Embryonic facial prominence (tissue), 1 donor: Measurements from ENCODE around the gene GPC6.

Experiments
- DNase-seq: peaks from one replicate; pipeline ENCODE4 v3.0.0-alpha.2; 2016; ENCODE audit errors: extremely low spot score

The GPC6 gene

DNA sequence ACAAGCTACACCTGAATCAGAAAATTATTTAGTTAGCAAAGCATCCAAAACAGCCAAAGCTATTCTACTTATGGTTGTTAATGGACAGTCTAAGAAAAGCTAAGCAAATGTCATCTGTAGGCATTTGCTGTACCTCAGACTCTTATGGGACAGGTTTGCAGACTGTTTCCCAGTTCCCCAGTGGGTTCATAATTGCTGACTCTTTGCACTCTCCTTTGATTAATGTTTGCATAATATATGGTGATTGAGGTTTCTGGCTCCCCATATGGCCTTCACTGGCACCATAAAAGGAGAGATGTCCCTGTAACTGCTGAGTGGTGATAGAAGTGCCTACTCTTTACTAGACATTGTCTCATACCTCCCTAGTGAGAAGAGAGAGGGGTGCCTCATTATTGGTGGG is 142.1 kb downstream of the GPC6 start:
- no peak for DNase-seq

DNA sequence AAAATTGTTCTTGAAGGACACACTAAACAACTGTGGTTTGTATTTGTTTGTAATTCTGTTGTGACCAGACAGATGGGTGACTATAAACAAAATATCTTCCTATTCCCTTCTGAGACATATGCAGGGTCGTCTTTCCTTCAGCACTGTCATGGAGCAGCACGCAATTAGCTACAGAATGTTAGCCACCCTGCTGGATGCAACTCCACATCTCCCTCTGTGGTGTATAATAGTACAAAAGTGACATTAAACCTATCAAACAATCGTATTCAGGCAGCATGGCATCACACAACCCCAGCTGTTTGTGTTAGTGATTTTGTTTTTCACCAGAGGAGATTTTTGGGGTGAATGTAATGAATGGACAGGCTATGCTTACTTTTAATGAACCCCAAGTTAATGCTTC is 146.2 kb downstream of the GPC6 start:
- no peak for DNase-seq

DNA sequence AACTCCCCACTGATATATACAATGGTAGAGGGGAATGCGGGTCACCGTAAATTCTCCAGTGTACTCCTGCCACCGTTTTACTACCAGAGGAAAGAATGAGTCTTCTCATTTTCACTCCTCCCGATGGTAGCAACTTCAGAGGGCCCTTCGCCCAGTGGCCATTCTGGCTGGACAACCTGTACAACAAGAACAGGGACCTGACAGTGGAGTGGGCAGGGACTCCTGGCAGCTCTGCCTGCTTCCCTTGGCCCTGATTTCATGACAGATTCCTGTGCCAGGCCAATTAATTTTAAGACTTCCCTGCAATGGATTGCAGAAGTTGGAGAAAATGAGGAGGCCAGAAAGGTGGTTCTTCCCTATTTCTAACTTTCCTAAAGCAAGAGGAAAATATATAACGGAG is 148.9 kb downstream of the GPC6 start:
- no peak for DNase-seq

DNA sequence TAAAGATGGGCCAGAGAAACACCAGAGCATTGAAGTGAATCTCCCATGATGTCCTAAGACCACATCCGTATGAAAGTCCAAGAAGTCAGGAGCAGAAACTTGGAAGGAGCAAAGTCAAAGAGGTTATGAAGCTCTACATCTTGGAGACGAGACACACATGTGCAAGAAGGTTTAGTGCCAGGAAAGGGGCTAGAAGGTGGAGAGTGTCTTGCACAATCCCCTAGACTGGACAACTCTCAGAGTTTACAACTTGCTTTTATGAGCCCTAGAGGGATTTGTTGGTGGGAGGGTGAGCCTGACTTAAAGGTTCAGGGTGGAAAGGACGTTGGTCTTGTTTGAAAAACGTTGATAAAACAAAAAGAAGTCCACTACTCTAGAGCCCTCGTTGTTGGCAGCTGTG is 150.6 kb downstream of the GPC6 start:
- DNase-seq = no peak

DNA sequence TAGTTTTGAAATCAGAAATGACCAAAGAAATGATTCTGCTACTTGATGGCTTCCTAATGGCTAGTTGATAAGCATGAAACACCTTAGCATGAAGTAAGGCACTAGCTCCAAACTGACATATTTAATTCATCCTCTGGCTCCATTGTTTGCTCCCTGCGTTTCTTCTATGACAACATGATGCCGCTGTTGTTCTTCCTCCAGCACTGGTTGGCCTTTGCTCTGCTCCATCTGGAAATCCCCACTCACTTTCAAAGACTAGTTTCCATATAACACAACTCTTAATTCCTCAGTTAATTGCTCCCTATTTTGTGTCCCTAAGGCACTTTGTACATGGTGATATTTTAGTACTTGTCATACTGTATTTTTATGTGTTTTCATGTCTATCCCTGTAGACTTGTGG is 151.6 kb downstream of the GPC6 start:
- no peak for DNase-seq

DNA sequence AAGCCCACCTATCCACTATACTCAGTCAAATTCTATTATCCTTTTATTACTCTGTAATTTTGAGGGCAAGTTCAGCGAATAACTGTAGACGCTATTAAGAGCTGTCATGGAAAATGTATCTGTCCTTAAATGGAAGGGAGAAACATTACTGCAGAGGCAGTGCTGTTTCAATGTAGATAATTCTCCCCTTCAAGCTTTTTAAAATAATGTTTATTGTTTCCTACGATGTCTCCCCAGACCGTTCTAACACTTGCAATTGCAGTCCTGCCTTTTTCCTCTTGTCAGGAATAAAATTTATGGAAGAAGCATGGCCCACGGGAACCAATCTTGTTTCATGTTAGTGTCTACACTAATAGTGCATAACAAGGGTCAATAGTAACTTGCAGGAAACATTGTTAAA is 159.5 kb downstream of the GPC6 start:
- no peak for DNase-seq

DNA sequence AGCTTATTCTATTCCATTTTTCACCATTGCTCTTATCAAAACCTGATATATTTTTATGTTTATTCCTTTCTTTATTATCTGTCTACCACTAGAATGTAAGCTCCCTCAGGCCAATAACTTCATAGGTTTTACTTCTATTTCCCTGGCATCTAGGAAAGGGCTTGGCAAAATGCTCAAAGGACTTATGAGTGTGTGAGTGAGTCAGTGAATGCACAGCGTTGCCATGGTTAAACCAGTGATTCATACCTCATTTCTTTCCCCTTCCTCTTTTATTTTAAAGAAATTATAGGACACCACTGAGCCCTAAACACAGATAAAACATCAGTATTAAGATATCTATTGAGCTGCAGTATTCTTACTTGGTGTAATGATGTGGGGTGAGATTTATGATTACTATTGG is 162.1 kb downstream of the GPC6 start:
- no peak for DNase-seq

DNA sequence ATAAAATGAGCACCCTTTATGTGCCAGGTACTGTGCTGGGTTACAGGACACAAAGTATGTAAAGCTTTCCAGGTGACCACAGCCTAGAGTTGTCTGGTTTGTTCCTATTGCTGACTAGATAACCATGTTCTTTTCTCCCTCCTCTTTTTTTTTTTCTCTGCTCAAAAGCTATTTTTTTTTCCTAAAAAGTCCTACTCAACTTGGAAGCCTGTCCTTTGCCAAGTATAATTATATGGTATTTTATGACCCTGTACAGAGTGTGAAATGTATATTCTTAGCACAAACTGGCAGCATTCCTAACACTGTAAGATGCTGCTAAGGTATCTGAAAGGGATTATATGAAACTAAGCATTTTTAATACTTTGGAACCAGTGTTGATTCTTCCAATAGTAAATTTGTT is 171.0 kb downstream of the GPC6 start:
- no peak for DNase-seq

DNA sequence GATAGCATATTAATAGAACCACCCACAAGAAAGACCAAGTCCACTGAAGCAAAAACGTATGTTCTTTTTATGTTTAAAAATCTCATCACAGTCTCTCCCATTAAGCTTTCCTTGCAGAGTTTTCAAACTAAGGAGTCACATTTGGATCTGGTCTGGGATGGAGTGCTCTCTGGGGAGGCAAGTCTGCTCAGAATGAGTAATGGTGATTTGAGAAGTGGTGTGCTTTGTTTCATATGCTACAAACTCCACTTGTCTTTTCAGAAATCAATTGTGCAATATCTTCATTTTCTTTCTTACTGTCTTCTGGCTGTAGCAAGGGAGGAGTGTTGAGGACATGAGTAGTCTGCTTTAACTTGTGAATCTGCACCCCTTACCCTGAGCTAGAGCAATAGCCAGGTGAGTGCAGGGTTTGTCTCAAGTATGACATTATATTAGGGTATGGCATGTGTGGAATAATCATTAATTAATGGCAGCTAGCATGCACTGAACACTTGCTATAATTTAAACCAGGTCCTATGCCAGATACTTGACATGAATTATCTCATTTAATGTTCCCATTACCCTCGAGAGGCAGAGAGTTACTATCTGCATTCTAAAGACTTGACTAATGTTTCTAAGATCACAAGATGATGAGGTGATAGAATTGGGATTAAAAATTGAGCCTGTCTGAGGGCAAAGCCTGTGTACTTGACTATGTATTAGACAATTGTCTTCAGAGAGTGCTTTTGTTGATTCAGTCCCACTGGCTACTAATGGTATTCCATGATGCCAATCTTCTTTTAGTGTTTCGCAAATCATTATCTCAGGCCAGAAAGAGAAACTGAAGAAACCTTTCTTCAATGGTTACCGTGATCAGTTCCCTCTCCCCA is 171.8 kb downstream of the GPC6 start:
- no peak for DNase-seq

DNA sequence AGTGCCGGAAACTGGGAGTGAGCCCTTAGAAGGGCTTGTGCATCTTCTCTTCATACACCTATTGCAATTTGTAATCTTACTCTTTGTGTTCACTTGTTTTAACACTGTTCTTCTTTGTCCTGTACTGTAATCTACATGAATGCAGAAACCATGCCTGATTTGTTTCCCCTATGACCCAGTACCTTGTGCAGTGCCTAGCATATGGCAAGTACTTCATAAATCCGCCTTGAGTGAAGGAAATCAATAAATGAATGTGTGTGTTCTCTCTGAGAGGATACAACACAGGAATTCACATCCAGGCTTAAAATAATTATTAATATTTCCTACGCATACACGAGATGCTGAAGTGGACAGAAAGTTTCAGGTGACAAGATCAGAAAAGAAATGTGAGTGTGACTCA is 172.6 kb downstream of the GPC6 start:
- DNase-seq = no peak

DNA sequence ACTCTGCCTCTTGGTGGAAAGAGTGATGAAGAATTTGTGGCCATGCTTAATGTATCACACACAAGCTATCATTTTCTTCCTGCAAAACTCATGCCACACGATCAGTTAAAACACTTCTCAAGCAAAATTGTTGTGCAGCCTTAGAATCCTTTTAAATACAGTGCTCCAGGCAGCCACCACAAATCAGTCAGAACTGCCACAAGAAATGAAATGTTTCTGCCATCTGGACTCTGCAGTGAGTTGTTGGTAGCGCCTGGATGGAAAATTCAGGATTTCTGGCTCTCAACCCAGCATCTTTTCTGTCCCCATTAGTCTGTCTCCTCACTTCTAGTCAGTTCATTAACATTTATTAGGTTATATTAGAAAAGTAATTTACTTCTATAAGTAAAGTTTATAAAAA is 179.5 kb downstream of the GPC6 start:
- no peak for DNase-seq

DNA sequence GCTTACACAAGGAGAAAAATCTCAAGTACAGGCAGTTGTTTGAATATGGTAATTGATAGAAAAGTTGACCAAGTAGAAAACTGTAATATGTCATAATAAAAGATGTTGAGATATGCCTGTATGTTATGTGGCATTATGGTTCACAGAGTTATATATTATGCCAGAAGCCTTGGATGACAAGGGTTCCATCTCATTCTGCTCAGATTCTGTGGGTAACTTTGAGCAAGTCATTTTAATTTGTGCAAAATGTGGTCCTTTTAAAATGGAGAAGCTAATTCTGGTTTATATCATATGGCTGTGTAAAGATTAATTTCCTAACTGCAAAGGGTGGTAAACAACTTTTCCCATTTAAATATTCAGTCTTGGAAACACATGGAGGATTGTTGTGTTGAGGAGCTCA is 180.9 kb downstream of the GPC6 start:
- no peak for DNase-seq

DNA sequence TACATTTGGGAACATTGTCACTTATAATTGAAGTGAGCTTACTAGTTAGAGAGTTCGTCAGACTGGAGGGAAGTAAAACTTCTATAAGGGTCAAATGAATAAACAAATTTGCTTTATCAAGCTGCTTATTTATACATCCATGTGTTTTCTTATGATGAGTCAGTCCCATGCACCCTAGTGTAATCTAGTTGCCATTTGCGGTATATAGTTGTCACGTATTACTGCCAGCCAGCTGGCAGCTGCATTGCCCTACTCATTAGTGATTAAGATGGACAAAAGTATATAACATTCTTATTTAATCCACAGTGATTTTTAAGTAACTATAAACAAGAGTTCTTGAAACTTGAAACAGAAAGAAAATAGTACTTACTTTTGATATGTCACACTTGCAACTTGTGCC is 182.4 kb downstream of the GPC6 start:
- no peak for DNase-seq

DNA sequence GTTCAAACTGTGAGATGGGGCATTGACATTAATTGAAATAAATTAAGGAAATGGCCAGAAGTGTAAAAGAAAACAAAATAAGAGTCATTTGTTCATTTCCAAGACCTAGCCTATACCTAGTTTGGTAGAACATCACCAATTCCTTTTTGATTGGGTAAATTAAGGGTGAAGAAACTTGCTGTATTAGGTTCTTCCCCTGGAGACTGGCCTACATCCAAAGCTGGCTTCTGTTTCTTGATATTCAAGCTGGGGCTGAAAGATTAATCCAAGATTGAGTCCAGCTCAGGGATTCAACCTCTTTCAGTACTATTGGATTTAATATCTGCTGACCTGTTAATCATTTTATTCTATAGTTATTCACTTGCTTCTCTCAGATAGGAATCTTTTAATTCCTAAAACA is 183.2 kb downstream of the GPC6 start:
- DNase-seq = no peak

DNA sequence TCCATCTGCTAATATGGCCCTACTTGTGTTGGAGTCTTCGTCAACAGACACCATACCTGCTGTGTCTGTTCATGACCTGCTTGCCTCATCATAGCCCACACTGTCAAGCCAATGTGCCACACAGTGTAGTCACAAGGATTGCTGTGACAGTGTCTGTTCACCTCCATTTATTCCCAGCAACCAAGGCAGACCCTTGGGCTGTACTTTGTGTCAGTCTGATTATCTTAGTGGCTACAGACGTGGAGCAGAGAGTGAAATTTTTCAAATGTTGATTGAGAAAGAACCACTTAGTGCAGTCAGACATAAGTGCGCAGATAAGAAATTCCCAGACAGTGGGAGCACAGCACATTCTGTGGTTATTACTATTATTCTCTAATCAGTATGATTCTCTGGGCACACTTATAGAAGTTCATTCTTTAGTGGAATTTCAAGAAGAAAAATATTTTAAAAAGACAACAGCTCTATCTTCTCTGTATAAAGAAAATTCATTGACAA is 184.6 kb downstream of the GPC6 start:
- no peak for DNase-seq

DNA sequence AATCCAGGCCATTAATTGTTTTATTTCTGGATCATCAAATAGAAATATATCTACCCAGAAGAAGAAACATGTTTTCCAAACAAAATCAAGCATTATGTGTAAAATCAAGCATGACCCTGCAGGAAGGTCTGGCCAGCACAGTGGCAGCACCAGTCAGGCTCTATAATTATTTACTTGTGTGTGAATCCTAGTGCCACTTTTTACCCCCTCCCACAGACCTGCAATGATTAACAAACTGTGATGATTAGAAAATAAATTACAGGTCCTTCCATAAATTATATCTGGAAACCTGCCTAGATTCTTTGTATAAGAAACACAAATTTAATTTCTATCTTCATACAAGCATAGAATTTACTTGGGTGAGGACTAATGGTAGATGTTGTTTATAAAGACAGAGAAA is 186.1 kb downstream of the GPC6 start:
- DNase-seq = no peak

DNA sequence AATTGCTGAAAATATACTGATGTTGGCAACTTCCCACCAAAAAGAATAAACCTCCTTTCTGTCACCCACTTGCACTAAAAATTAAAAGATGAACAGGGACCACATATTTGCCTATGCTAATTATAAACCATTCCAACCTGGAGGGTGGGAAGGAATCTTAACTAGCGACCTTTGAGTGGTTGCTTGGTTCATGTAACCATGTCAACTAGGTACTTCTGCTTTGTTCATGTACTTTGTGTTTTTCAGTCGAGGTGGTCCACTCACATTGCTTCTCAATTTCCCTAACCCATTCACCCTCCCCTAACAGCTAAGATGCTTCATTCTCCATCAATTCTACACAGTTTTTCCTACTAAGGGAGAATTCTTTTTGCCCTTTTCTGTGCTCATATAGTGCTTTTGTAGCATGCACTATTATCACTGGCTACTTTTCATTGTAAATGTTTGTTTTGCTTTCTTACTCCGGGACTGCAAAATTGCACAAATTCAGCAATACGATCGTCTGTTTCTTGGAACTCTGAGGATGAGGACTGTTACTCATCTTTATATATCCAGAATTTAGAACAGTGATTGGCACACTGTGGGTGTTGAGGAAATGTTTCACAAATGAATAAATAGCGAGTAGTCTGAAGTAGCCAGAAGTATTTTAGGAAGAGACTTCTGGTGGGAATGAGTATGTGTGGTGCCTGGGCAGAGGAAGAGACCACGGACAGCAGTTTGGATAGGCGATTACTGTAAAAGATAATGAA is 187.5 kb downstream of the GPC6 start:
- no peak for DNase-seq

DNA sequence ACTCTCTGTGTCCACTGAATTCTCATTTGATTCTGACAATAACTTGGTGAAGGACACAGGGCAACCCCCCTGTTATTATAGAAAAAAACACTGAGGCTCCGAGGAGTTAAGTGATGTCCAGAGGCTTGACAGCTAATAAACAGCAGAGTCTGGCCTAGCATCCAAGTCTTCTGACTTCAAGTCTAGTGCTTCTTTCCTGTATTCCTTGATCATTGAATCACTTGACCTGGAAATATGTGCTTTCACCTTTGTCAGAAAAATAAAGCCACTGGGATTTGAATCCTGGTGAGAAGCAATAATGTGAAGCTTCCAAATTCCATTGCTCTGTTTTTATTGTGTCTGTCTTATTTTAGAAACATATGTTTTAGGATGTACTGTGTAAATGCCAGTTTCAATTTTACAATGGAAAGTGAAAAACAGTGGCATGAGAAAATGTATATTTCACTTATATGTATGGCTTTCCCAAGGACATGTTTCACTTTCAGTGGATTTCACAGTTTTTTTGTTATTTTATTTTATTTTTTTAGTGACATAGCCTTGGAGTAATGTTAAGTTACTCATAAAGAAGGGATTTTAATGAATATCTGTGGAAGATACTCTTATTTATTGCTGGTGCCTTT is 190.2 kb downstream of the GPC6 start:
- no peak for DNase-seq

DNA sequence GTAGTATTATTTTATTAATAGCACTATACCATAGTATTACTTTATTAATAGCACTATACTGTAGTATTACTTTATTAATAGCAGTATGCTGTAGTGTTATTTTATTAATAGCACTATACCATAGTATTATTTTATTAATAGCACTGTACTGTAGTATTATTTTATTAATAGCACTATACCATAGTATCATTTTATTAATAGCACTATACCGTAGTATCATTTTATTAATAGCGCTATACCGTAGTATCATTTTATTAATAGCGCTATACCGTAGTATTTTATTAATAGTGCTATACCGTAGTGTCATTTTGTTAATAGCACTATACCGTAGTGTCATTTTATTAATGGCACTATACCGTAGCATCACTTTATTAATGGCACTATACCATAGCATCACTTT is 191.8 kb downstream of the GPC6 start:
- DNase-seq = no peak

DNA sequence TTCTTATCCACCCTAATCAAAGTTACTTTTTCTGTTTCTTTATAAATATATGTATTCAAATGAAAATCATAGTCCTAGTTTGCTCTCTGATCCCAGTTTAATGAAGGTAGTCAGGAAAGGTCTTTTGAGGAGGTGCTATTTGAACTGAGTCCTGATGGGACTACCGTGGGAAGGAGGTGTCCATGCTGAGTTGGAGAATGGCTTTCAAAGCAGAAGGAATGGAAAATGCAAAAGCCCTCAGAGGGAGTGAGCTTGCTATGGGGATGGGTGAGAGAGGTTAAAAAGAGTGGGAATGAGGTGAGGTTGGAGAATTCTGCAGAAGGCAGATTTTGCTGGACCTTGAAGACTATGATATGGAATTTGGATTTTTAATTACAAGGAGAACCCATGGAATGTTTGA is 193.6 kb downstream of the GPC6 start:
- DNase-seq = no peak

DNA sequence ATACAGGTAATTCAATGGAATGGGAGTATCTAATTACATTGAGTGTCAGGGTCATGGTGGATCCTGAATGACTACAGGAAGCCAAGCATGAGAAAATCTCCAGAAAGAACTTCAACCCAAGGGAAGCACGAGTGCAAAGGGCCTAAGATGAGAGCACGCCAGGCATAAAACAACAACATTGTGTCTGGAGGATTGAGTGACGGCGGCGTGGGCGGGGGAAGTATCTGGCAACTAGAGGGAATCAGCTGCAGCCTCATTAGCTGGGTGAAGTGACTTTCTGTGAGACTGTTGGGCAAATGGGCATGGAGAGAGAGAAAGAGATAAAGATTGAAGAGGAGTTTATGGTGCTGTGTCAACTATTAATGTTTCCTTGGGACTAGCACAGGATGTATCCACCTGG is 194.3 kb downstream of the GPC6 start:
- no peak for DNase-seq

DNA sequence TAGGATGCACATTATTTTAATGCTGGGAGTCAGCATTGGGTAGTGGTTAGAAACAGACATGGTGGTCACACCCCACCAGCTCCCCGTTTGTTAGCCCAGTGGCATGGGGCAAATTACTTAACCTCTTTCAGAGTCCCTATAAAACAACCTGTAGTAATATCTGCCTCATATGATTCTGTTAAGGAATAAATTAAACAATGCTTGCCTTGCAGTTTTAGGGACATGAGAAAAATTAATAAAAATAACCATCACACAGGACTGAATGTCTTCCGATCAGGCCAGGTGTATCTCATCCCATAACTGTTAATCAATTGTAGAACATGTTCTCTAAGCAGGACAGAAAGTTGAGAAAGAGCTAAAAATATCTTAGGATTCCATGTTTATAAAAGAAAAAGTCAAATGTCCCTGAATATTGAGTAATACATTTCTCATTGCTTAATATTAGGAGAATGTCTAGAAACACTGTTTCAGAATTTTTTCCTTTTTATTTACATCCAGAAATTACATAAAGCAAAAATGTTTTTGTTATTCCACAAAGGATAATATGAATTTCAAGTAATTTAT is 196.5 kb downstream of the GPC6 start:
- DNase-seq = no peak
